ENCODE measurements around the gene CLEC18A.
A peak's percentile ranks its signal among the peaks of the same experiment; 100 is the strongest.

Gene CLEC18A

DNA sequence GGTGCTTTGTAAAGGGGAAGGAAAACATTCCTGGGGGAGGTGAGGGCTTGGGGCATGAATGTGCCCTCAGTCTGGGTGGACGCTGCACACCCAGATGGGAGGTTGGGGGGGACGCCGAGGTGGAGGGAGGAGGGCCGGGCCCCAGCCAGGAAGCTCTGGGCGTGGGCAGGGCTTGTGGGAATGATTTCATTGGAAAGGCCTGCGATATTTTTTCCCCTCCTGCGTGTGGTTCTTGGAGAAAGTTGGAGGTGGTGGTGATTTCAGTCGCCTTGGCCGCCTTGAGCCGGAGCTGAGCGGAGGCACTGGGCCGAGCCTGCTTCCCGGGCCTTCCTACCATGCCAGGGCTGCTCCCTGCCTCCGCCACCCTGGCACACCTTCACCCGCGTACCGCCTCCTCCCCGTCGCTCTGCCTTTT lies 26.4 kb upstream of the CLEC18A start:
- H3K27ac ChIP-seq: no peak overlapping the region
- TF ChIP-seq, protein P1, sequence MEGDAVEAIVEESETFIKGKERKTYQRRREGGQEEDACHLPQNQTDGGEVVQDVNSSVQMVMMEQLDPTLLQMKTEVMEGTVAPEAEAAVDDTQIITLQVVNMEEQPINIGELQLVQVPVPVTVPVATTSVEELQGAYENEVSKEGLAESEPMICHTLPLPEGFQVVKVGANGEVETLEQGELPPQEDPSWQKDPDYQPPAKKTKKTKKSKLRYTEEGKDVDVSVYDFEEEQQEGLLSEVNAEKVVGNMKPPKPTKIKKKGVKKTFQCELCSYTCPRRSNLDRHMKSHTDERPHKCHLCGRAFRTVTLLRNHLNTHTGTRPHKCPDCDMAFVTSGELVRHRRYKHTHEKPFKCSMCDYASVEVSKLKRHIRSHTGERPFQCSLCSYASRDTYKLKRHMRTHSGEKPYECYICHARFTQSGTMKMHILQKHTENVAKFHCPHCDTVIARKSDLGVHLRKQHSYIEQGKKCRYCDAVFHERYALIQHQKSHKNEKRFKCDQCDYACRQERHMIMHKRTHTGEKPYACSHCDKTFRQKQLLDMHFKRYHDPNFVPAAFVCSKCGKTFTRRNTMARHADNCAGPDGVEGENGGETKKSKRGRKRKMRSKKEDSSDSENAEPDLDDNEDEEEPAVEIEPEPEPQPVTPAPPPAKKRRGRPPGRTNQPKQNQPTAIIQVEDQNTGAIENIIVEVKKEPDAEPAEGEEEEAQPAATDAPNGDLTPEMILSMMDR (IDR thresholded peaks at IDR 0.05): no peak
- TF ChIP-seq ZFX (IDR thresholded peaks at IDR 0.05; ENCODE audit: borderline replicate concordance): no peak

GRCh38 chr16:69925311-69925710 lies 25.8 kb upstream of the CLEC18A start:
- TF ChIP-seq ZFX (IDR thresholded peaks at IDR 0.05; ENCODE audit: borderline replicate concordance): no peak
- TF ChIP-seq, protein P1 (IDR thresholded peaks at IDR 0.05): no peak
- H3K27ac ChIP-seq: no peak overlapping the region

DNA sequence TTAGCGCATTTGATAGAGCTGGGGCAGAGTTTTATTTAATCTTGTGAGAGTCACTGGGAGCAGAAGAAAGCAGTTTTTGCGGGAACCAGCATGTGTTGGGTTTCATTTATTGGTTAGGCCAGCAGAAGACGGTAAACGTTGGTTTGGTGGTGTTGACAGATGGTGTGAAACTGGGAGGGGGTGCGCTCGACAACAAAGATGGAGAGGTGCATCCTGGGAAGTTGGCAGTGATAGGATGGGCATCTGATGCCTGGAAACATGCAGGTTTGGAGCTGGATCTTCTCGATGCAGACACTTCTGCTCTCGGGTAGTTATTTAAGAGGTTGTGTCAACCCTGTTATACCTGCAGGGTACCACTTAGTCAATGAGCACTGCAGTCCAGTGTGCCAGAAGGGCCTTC lies 24.9 kb upstream of the CLEC18A start:
- H3K27ac ChIP-seq: no peak overlapping the region
- TF ChIP-seq, protein P1 (IDR thresholded peaks at IDR 0.05): no peak
- TF ChIP-seq ZFX (IDR thresholded peaks at IDR 0.05; ENCODE audit: borderline replicate concordance): no peak

GRCh38 chr16:69927056-69927757 lies 23.9 kb upstream of the CLEC18A start:
- TF ChIP-seq ZFX (IDR thresholded peaks at IDR 0.05; ENCODE audit: borderline replicate concordance): no peak
- TF ChIP-seq, protein P1 (IDR thresholded peaks at IDR 0.05): no peak
- no peak overlapping the region for H3K27ac ChIP-seq

DNA sequence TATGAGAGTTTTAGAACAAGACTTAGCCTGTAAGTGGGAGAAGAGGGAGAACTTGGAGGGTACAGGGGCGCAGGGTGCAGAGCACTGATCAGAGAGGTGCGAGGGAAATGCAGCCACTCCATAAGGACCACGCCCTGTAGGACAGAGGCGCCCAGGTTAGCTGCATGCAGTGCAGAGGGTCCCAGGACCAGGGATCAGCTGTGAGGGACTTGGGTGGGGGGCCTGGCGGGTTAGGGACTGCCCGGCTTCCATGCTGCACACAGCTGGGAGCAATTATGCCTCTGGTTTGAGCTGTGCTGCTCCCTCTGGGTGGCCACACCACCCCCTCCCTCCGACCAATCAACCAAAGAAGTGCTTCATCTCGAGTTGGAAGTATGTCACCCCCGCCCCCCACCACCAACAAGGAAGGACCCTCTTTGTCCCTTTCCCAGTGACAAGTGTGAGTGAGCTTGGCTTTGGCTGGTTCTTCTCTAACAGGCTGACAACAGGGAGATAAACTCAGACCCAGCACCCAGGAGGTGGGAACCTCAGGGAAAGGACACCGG lies 22.2 kb upstream of the CLEC18A start:
- no peak overlapping the region for H3K27ac ChIP-seq
- no peak for TF ChIP-seq ZFX (IDR thresholded peaks at IDR 0.05; ENCODE audit: borderline replicate concordance)
- TF ChIP-seq, protein P1 (IDR thresholded peaks at IDR 0.05): no peak

DNA sequence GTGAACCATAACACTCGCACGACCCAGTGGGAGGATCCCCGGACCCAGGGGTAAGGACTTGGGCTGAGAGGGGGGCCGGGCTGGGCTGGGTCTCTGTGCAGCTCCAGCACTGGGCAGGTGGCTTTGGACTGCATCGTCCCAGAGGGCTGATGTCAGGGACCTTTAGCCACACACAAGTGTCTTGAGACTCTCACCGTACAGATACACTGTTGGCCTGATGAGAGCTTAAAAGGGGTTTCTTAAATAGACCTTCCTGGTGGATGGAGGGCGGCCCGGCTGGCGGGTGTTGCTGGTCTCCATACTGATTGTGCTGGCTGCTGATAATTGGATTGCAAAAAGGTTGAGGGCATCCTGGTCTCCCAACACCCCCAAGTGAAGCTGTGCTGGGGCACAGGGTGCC lies 21.7 kb upstream of the CLEC18A start:
- TF ChIP-seq, protein P1 (IDR thresholded peaks at IDR 0.05): no peak

GRCh38 chr16:69930117-69930776 lies 20.9 kb upstream of the CLEC18A start:
- H3K27ac ChIP-seq: no peak overlapping the region
- TF ChIP-seq, protein P1 (IDR thresholded peaks at IDR 0.05): peak; percentile 89
- no peak for TF ChIP-seq ZFX (IDR thresholded peaks at IDR 0.05; ENCODE audit: borderline replicate concordance)

More for the DNA sequence above, 21.7 kb upstream of the CLEC18A start:
- H3K27ac ChIP-seq: no peak overlapping the region
